AG08395 (cell line): Measurements from ENCODE around the gene SIGLEC12.
"Not testable (repeated sequence)": the region's sequence is repeated elsewhere in the genome, so short reads cannot be mapped to it uniquely, and the experiment has no call there.

Experiments used
- DNase-seq: peaks from one replicate; pipeline ENCODE4 v3.0.0; 2012; ENCODE audit warnings: mixed read lengths, low spot score

The SIGLEC12 gene

GRCh38 chr19:51458051-51458645 lies 43.5 kb downstream of the SIGLEC12 start, which contains the start of gene SIGLEC8:
Gene SIGLEC8 (minus strand): TSS chr19:51458454. CDS start chr19:51458387, 67 bp downstream.
- DNase-seq: no peak

GRCh38 chr19:51457351-51458013 lies 44.1 kb downstream of the SIGLEC12 start:
- DNase-seq: no peak

GRCh38 chr19:51456541-51457290 lies 44.9 kb downstream of the SIGLEC12 start:
- DNase-seq: no peak

- DNase-seq: no peak
These were observed 50.8 kb downstream of the SIGLEC12 start for GRCh38 chr19:51450730-51451307.

- DNase-seq: no peak
These were observed 53.1 kb downstream of the SIGLEC12 start for GRCh38 chr19:51448411-51449016.

GRCh38 chr19:51448011-51448410 lies 53.6 kb downstream of the SIGLEC12 start:
- no peak for DNase-seq

- DNase-seq: not testable (repeated sequence)
These were observed 54.1 kb downstream of the SIGLEC12 start for GRCh38 chr19:51447510-51447909.

GRCh38 chr19:51441410-51442390 lies 59.9 kb downstream of the SIGLEC12 start:
- DNase-seq: no peak
